Panc1 (cell line): ENCODE data around the gene GRIA3.

Source experiments
- CTCF ChIP-seq: fragments of 450-650 bp; IDR thresholded peaks from 2 replicates; pipeline ENCODE4 v1.5.1; 2017; ENCODE audit warnings: mild to moderate bottlenecking
- POLR2AphosphoS5 ChIP-seq: IDR thresholded peaks from 2 replicates; pipeline ENCODE4 v1.6.1; 2012; ENCODE audit warnings: mild to moderate bottlenecking, low read depth, low read length, moderate library complexity
- SIN3A ChIP-seq: IDR thresholded peaks from 2 replicates; pipeline ENCODE4 v1.6.1; 2012; ENCODE audit warnings: low read depth, mild to moderate bottlenecking, low read length, moderate library complexity, borderline replicate concordance; ENCODE audit not compliant: insufficient read depth
- TCF7L2 ChIP-seq: IDR thresholded peaks from 2 replicates; pipeline ENCODE4 v1.6.1; 2011; ENCODE audit warnings: mild to moderate bottlenecking, low read depth, low read length, inconsistent platforms
- TF ChIP-seq, protein P1 (sequence below), 2 experiments: IDR thresholded peaks; 2 replicates each; pipeline ENCODE4 v1.6.1; 2011 to 2012; ENCODE audit warnings: low read depth in 2 of 2, control low read depth in 1 of 2, low read length in 1 of 2, mild to moderate bottlenecking in 1 of 2, moderate library complexity in 1 of 2; ENCODE audit not compliant: insufficient read depth in 1 of 2

DNA sequence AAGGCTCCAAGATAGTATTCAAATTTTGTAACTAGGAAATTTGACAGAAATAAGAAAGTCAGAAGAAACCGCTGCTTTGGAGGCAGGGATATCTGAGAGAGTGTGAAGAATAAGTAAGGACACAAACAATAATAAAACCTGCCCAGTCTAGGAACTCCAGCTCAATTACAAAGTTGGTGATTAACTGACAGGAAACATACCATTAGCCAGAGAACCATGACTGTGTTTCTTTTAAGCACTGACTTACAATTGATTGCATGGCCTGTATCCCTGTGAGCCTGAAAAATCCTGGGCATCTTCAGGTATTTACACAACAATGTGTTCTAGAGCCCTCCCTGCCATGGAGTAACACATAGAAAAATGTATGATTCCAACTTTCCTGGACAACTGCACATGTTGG, 127.4 kb downstream of the GRIA3 start:
- TF ChIP-seq POLR2AphosphoS5 (no peak), CTCF (no peak), SIN3A (no peak), TCF7L2 (no peak)
- TF ChIP-seq, protein P1, sequence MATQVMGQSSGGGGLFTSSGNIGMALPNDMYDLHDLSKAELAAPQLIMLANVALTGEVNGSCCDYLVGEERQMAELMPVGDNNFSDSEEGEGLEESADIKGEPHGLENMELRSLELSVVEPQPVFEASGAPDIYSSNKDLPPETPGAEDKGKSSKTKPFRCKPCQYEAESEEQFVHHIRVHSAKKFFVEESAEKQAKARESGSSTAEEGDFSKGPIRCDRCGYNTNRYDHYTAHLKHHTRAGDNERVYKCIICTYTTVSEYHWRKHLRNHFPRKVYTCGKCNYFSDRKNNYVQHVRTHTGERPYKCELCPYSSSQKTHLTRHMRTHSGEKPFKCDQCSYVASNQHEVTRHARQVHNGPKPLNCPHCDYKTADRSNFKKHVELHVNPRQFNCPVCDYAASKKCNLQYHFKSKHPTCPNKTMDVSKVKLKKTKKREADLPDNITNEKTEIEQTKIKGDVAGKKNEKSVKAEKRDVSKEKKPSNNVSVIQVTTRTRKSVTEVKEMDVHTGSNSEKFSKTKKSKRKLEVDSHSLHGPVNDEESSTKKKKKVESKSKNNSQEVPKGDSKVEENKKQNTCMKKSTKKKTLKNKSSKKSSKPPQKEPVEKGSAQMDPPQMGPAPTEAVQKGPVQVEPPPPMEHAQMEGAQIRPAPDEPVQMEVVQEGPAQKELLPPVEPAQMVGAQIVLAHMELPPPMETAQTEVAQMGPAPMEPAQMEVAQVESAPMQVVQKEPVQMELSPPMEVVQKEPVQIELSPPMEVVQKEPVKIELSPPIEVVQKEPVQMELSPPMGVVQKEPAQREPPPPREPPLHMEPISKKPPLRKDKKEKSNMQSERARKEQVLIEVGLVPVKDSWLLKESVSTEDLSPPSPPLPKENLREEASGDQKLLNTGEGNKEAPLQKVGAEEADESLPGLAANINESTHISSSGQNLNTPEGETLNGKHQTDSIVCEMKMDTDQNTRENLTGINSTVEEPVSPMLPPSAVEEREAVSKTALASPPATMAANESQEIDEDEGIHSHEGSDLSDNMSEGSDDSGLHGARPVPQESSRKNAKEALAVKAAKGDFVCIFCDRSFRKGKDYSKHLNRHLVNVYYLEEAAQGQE (IDR thresholded peaks at IDR 0.05; ENCODE audit: insufficient read depth in 1 of 2, low read depth in 2 of 2, low read length in 1 of 2), result no peak
